ENCODE measurements around the gene KCNMA1.

Gene KCNMA1

GRCh38 chr10:77086081-77086480 lies 551.5 kb downstream of the KCNMA1 start:
- DNase-seq, result no peak

GRCh38 chr10:77085344-77085743 lies 552.3 kb downstream of the KCNMA1 start:
- DNase-seq, result no peak

DNA sequence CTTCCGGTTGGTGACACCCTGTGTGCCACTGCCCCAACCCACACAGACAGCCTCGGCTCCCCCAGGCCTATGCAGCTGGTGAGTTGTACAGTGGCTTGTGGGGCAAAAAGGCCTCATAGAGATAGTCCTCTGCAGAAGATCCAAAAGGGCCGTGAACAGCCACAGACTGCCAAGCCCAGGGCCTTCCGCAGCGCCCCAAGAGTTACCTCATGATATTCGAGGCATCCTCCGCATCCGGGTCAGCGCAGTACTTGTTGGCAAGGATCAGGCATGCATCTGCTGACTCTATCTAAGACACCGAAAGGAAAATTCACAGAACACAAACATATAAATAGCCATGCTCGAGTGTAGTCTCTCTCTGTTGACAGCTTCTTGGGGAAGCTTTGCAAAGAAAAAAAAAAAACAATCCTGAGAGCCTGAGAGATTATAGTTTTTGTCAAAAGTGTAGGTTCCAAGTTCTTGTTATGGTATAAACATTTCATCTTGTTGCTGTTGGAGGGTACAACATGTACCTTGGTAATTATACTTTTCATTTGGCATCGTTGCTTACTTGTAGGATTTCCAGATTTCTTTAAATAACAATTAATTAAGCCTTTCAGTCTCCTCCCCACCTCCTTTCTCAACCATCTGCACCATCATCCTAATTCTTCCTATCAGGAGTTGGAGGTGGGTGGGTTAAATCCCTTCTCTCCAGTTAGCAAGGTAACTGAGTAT lies 553.0 kb downstream of the KCNMA1 start:
- no peak for DNase-seq

DNA sequence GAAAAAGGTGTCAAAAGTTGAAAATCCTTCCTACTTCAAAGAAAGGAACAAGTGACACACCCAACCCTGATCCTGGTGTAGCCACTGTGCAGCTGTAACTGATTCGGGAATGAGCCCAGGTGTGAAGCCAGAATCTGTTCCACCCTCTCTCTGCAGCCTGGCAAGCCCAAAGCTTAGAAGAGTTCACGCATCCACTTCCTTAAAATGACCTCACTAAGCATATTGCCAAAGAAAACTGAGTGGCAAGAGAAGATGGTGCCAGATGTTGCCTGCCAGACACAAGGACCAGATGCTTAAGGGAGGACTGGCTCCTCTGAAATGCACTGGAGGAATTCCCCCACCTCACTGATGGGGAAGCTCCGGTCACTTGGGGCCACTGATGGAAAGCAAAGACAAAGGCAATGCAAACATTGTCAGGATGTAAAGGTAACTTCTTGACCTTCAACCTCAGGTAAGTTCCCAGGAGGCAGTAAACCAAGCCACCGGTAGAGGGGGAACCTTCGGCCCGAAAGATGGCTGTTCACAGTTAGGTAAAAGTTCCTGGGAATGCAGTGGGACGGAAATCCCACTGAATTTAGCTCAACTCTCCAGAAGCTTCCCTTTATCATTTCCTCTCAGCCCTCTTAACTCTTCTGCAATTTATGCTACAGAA lies 554.9 kb downstream of the KCNMA1 start:
- no peak for DNase-seq

DNA sequence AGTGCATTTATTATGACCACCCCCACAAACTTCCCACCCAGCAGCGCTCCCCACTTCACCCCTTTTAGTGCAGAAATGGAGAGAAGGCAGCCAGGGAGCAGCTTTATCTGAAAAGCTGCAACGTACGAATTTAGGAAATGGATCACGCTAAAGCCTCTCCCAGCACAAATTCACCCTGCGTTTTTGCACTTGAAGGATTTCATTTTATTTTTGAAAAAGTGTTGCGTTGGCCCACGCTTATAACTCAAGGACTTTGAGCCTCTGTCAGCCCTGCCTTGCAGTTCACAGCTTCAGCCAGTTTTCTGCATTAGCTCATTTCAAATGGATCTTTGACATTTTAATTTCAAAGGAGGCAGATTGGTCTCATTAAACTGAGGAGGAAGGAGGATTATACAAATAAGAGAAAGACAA lies 556.1 kb downstream of the KCNMA1 start:
- no peak for DNase-seq

DNA sequence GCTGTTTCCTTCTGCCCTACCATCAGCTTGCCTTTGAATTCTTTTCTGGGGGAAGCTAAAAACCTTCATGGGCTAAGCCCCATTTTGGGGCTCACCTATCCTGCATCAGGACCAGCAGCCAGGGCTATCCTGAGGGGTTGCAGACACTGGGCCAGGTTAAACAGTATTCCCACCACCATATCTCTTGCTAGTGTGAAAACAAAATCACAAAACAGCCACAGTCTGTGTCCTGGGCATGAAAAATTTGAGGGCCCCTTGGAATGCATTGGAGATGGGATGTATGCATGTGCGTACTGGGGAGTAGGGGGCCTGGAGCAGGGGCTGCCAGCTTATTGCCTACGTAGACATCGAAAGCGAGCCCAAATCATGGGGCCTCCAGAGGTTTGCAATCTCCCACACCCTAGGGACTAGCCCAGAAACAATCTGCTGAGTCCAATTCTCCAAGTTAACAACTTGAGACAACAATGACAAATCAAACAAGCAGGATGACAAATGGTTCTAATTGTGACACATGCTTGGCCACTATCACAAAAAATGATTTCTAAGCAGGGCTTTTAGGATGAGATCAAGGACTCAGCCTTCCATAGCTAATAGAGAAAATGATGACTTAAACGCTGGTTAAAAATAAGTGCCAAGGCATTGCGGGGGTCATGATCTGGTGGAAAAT lies 557.1 kb downstream of the KCNMA1 start:
- no peak for DNase-seq

- no peak for DNase-seq
These were observed 557.9 kb downstream of the KCNMA1 start for GRCh38 chr10:77079592-77080300.

DNA sequence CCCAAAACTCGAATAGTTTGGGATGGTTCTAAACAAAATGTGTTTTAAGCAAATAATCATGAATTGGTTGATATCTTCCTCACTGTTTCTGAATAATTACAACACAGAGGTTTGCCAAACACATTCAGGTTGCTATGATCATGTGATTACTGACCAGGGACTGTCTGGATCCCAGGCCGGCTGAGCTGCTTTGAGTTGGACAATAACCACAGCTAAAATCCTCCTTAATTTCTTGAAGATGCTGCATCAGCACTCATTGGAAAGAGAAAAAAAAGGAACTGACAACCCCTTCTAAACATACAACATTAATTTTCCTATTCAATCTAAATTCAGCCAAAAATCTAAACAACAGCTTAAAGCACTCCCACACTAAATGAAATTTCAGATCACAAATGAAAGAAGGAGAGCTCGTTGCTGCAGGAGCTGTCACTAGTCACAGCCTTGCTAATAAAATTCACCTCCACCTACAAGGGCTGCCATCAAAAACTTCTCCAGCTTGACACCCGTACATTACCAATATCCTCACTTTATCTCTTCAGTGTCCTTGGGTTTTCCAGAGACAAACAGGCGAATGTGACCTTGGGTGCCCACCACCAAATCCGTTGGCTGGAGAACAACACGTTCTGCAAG lies 560.2 kb downstream of the KCNMA1 start:
- no peak for DNase-seq

DNA sequence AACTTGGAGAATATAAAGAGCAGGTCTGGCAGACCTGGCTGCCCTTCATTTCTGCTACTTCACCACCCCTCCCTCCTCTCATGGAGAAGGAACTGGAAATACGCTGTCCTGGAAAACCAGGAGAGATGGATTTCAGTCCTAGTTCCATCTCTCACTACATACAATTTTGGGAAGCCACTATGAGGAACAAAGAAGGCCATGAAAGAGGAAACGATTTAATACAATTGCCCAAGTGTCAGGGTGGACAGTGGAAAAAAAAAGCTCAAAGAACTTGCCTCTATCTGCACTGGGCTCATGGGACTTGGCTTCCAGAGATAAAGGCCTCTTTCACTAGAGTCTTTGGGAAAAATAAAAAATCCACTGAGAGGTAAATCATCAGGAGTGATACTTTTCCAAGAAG lies 561.7 kb downstream of the KCNMA1 start:
- no peak for DNase-seq

DNA sequence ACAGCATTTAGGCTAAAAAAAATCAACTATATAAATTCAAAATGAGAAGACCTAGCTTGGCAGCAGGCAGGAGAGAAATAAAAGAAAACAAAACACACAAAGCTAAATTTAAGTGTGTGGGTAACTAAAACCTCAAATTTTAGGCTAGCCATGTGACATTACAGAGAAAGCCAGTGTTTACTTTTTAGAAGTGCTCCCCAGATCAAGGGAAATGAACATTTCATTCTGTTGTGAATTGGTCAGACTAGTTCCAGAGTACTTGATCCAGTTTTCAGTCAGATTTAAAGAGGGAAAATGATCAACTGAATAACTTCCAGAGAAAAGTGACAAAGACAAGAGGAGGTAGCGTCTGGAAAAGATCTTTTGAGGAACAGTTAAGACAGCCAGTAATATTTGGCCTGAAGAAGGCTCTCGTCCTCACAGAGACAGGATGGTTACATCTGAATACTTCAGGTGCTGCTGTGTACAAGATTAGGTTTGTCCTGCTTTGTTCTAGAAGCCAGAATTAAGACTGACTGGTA lies 563.4 kb downstream of the KCNMA1 start:
- DNase-seq, result no peak

DNA sequence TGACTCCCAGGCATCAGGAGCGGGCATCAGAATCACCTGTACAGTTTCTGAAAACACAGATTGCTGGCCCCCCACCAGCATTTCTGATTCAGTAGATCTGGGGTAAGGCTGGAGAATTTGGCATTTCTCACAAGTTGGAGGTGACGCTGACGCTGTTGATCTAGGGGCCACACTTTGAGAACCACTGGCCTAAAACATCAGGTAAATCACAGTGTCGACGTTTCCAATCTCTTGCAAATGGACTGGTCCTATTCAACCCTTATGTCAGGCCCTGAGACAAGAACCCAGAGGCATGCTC lies 564.0 kb downstream of the KCNMA1 start:
- no peak for DNase-seq

- DNase-seq, result no peak
These were observed 564.6 kb downstream of the KCNMA1 start for GRCh38 chr10:77072836-77073662.

DNA sequence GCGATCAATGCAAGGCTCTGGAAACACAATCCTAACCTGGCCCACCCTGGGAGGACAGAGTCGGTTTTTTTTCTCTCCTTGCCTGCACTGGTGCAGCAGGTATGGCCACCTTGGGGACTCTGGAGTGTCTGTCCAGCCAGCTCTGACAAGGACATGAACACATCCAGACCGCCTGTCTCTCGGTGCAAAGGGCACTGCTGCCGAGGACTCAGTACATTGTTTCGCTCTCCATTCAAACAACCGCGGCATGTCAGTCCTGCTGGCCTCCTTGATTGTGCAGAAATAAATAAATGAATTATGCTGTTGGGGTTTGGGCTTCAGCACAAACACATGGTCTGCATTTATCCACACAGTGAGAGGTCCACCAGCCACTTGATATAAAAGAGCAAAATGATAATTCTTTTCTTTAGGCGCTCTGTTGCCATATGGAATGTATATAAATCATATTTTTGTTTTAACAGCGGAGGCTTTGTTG lies 565.2 kb downstream of the KCNMA1 start:
- DNase-seq, result no peak

GRCh38 chr10:77071956-77072355 lies 565.7 kb downstream of the KCNMA1 start:
- DNase-seq, result no peak

DNA sequence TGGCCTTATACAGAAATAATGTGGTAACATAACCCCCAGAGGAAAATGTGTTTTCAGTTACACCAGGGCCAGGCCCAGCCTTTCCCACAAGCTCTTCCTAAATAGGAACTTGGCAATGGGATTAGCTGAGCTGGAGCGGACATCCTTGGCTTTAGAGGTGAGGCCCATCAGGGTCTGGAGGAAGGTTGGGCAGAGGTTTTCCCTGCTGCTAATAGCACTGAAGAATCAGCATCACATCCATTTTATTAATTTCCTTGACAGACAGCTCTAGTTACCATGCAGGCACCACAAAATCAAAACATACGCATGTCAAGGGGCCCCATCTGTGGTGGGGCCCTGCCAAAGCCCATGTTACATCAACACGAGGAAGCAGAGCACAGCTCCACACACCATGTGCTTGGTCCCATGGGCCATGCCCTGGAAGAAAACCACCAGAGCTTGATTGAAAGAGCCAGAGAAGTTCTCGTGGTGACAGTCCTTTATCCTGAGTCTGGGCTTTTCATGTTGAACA lies 566.6 kb downstream of the KCNMA1 start:
- no peak for DNase-seq

GRCh38 chr10:77070346-77070745 lies 567.3 kb downstream of the KCNMA1 start:
- no peak for DNase-seq

GRCh38 chr10:77068969-77069368 lies 568.6 kb downstream of the KCNMA1 start:
- no peak for DNase-seq

- DNase-seq, result no peak
These were observed 569.3 kb downstream of the KCNMA1 start for GRCh38 chr10:77068272-77068671.

DNA sequence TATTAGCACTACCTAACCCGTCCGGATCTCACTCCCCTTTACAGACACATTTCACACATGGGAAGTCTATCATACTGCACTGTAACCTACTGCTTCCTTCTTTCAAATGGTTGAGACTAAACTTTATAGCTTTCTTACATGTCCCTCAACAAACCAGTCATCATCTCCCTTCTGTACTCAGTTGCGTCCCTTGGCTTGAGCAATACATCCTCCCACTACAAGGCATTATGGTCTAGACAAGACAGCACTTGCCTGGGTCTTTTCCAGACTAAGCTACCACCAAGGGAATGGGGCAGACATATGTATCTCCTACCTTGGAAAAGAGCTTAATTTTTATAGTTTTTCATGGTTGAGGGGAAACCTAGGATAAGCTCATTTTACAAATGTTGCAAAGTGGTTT lies 575.2 kb downstream of the KCNMA1 start:
- DNase-seq, result no peak

DNA sequence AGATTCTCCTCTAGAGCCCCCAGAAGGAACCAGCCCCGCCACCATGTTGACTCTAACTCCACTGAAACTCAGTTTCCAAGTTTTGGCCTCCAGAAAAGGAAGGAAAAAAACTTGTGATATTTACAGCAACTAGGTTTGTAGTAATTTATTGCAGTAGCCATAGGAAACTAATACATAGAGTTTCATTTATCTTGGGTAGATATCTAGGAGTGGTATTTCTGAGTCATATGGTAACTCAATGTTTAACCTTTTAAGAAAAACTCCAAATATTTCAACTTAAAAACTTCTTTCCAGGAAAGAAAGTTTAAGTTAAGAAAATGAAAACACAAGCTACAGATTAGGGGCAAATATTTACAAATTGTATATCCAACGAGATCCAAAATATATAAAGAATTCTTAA lies 576.7 kb downstream of the KCNMA1 start:
- no peak for DNase-seq

- DNase-seq, result no peak
These were observed 581.0 kb downstream of the KCNMA1 start for GRCh38 chr10:77056650-77057049.

DNA sequence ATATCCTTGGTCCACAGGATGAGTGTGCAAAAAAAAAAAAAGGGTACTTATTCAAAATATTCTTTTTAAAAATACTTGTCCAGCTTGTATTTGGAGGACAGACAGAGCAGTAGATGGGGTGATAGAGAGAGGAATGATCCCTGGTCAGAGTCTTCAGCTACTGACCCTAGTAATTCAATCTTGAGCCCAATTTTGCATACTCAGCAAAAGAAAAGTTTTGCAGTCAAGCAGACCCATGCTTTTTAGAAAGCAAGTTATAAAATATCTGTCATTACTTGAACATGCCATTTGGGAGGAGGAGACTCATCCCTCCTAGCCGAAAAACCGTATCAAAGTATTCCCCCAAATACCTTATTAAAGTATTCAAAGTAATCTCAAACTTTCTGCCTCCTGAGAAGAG lies 585.0 kb downstream of the KCNMA1 start:
- no peak for DNase-seq
